ENCODE measurements around the gene SPPL2C. TPM values are rescaled to one million over a fixed set of nuclear protein-coding genes. Genes with fewer than 3 reads are reported as not detected.

Gene SPPL2C
- polyA plus RNA-seq, 1 donor (not counting 4 experiments of a cell fraction or from before 2014, with no cell fraction given), result not detected

GRCh38 chr17:45846646-45847045 lies 2.0 kb downstream of the SPPL2C start:
- H3K4me3 ChIP-seq (ENCODE audit: control insufficient read depth in 2 of 3, extremely low read depth in 1 of 3, insufficient read depth in 2 of 3, low read depth in 1 of 3, low read length in 3 of 3), result no peak overlapping the region
- dilution Hi-C loops (cut with MboI; ENCODE audit: extremely low pct_ligation_motif_present, low sequenced_read_pairs), result no loop called here
- FAIRE-seq, result no peak

GRCh38 chr17:45847101-45847500 lies 2.4 kb downstream of the SPPL2C start:
- Histone ChIP-seq H3K4me1 (ENCODE audit: control insufficient read depth, extremely low read depth, insufficient read depth, low read length) (no peaks in the 10 kb centered on the region), H3K36me3 (ENCODE audit: control insufficient read depth in 2 of 2, extremely low read depth in 1 of 2, insufficient read depth in 2 of 2, low read length in 2 of 2) (no peaks in the 10 kb centered on the region), H3K27me3 (ENCODE audit: control insufficient read depth, extremely low read depth, insufficient read depth, low read length) (no peaks in the 10 kb centered on the region), H3K4me3 (ENCODE audit: control insufficient read depth in 2 of 3, extremely low read depth in 1 of 3, insufficient read depth in 2 of 3, low read depth in 1 of 3, low read length in 3 of 3) (no peak overlapping the region), H3K9me1 (ENCODE audit: control insufficient read depth, extremely low read depth, insufficient read depth, low read length) (no peaks in the 10 kb centered on the region), H3K27ac (ENCODE audit: control insufficient read depth, insufficient read depth, low read length) (no peak overlapping the region), H3K9ac (ENCODE audit: control insufficient read depth, extremely low read depth, insufficient read depth, low read length) (no peak overlapping the region), H2AFZ (ENCODE audit: control insufficient read depth, low read length) (no peak overlapping the region), H3K79me2 (ENCODE audit: control insufficient read depth, insufficient read depth, low read length) (no peaks in the 10 kb centered on the region), H3K4me2 (ENCODE audit: control insufficient read depth, extremely low read depth, insufficient read depth, low read depth, low read length) (no peak overlapping the region), H4K20me1 (ENCODE audit: control insufficient read depth, extremely low read depth, insufficient read depth, low read length) (no peaks in the 10 kb centered on the region), H3K9me3 (ENCODE audit: control insufficient read depth, low read depth, low read length) (no peaks in the 10 kb centered on the region)
- FAIRE-seq, result no peak
- TF ChIP-seq EZH2 (IDR thresholded peaks at IDR 0.05; ENCODE audit: low read length) (no peak), CTCF (optimal IDR thresholded peaks at IDR 0.05 in 1 of 3, IDR thresholded peaks at IDR 0.05 in 1 of 3, conservative IDR thresholded peaks at IDR 0.05 in 1 of 3; ENCODE audit: extremely low read depth in 1 of 3, insufficient read depth in 2 of 3, low read length in 3 of 3) (no peak)
- DNase-seq (ENCODE audit: low read depth, low spot score), result no peak
- dilution Hi-C loops (cut with MboI; ENCODE audit: extremely low pct_ligation_motif_present, low sequenced_read_pairs), result no loop called here

More at GRCh38 chr17:45846646-45847045, 2.0 kb downstream of the SPPL2C start:
- Histone ChIP-seq H3K9ac (ENCODE audit: control insufficient read depth, extremely low read depth, insufficient read depth, low read length) (no peak overlapping the region), H3K9me3 (ENCODE audit: control insufficient read depth, low read depth, low read length) (no peaks in the 10 kb centered on the region), H3K27ac (ENCODE audit: control insufficient read depth, insufficient read depth, low read length) (no peak overlapping the region), H3K27me3 (ENCODE audit: control insufficient read depth, extremely low read depth, insufficient read depth, low read length) (no peaks in the 10 kb centered on the region), H3K4me2 (ENCODE audit: control insufficient read depth, extremely low read depth, insufficient read depth, low read depth, low read length) (no peak overlapping the region), H3K4me1 (ENCODE audit: control insufficient read depth, extremely low read depth, insufficient read depth, low read length) (no peaks in the 10 kb centered on the region), H3K36me3 (ENCODE audit: control insufficient read depth in 2 of 2, extremely low read depth in 1 of 2, insufficient read depth in 2 of 2, low read length in 2 of 2) (no peaks in the 10 kb centered on the region), H2AFZ (ENCODE audit: control insufficient read depth, low read length) (no peak overlapping the region), H3K9me1 (ENCODE audit: control insufficient read depth, extremely low read depth, insufficient read depth, low read length) (no peaks in the 10 kb centered on the region), H3K79me2 (ENCODE audit: control insufficient read depth, insufficient read depth, low read length) (no peaks in the 10 kb centered on the region), H4K20me1 (ENCODE audit: control insufficient read depth, extremely low read depth, insufficient read depth, low read length) (no peaks in the 10 kb centered on the region)
- TF ChIP-seq EZH2 (IDR thresholded peaks at IDR 0.05; ENCODE audit: low read length) (no peak), CTCF (optimal IDR thresholded peaks at IDR 0.05 in 1 of 3, IDR thresholded peaks at IDR 0.05 in 1 of 3, conservative IDR thresholded peaks at IDR 0.05 in 1 of 3; ENCODE audit: extremely low read depth in 1 of 3, insufficient read depth in 2 of 3, low read length in 3 of 3) (no peak)
- DNase-seq (ENCODE audit: low read depth, low spot score), result no peak
